Lower leg skin (tissue), 4 donors: Measurements from ENCODE around the gene OR4C11. TPM values are rescaled to one million over a fixed set of nuclear protein-coding genes. Genes with fewer than 3 reads are reported as not detected.

ENCODE experiments used
- DNase-seq, 2 donors: peaks; one replicate each; pipeline ENCODE4 v3.0.0-alpha.2; 2019; ENCODE audit warnings: low spot score in 2 of 2
- H3K4me3 ChIP-seq: fragments of 200-600 bp; sonication (generic); 2 replicates; pipeline ENCODE4 v1.5.1; 2017; ENCODE audit warnings: mild to moderate bottlenecking, low read depth; ENCODE audit not compliant: poor library complexity, severe bottlenecking
- POLR2A ChIP-seq, 2 donors: fragments of 450-650 bp; IDR thresholded peaks; one replicate each; pipeline ENCODE4 v1.6.1; 2016 to 2017; ENCODE audit warnings: antibody characterized with exemption in 2 of 2, mild to moderate bottlenecking in 1 of 2, moderate library complexity in 1 of 2
- WGBS, 2 donors: methylation state at CpG; one replicate each; pipeline ENCODE4 v1.1.5; 2018; 5-methylcytosine and 5-hydroxymethylcytosine counted together
- intact Hi-C: fragments of 100-400 bp; cut with DNase I; formaldehyde crosslinking; loops from one replicate; pipeline ENCODE4 v1.15.0; 2023; ENCODE audit warnings: low total_unique reads
- total RNA-seq, 4 donors: library from RNA; depleted of rRNA; stranded (reverse); fragments of >200 nt; gene quantifications; one replicate each; pipeline ENCODE4 v1.1.0, GENCODE V29; 2016
- TF ChIP-seq, protein P1 (sequence below), 3 donors: fragments of 450-650 bp; IDR thresholded peaks; one replicate each; pipeline ENCODE4 v1.5.1; 2016; ENCODE audit warnings: antibody characterized with exemption in 3 of 3, mild to moderate bottlenecking in 3 of 3, moderate library complexity in 2 of 3

Gene OR4C11, protein sequence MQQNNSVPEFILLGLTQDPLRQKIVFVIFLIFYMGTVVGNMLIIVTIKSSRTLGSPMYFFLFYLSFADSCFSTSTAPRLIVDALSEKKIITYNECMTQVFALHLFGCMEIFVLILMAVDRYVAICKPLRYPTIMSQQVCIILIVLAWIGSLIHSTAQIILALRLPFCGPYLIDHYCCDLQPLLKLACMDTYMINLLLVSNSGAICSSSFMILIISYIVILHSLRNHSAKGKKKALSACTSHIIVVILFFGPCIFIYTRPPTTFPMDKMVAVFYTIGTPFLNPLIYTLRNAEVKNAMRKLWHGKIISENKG
- total RNA-seq, result not detected

DNA sequence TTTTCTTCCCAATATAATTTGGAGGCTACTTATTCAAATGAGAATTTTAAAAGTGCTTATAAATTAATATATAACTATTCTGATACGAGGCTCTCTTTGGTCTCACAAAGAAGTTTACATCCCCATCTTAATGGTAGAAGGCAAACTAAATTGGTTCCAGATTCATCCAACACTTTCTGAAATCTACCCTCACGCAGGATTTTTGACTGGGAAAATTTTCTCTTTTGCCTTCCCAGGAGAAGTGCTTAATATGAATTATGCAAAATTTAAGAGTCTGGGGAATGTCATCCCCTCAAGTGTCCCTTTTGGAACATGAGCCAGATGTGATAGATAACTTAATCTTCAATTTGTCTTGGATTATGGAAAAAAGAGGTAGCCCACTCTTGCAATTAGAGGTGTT lies at the start of gene OR4C11:
TSS of gene OR4C11 (minus strand) at position 101 of the 400 bp plus-strand sequence. CDS start 3,272 bp downstream, outside the sequence.
- TF ChIP-seq, protein P1, sequence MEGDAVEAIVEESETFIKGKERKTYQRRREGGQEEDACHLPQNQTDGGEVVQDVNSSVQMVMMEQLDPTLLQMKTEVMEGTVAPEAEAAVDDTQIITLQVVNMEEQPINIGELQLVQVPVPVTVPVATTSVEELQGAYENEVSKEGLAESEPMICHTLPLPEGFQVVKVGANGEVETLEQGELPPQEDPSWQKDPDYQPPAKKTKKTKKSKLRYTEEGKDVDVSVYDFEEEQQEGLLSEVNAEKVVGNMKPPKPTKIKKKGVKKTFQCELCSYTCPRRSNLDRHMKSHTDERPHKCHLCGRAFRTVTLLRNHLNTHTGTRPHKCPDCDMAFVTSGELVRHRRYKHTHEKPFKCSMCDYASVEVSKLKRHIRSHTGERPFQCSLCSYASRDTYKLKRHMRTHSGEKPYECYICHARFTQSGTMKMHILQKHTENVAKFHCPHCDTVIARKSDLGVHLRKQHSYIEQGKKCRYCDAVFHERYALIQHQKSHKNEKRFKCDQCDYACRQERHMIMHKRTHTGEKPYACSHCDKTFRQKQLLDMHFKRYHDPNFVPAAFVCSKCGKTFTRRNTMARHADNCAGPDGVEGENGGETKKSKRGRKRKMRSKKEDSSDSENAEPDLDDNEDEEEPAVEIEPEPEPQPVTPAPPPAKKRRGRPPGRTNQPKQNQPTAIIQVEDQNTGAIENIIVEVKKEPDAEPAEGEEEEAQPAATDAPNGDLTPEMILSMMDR (IDR thresholded peaks at IDR 0.05), result no peak
- TF ChIP-seq POLR2A (IDR thresholded peaks at IDR 0.05), result no peak
- no peak within 1 kb of the TSS for H3K4me3 ChIP-seq
- no peak for DNase-seq
- 48 to 68% methylated on average over 2 of the region's 2 CpGs for WGBS, 2 donors
- intact Hi-C loops, result no loop called here

DNA sequence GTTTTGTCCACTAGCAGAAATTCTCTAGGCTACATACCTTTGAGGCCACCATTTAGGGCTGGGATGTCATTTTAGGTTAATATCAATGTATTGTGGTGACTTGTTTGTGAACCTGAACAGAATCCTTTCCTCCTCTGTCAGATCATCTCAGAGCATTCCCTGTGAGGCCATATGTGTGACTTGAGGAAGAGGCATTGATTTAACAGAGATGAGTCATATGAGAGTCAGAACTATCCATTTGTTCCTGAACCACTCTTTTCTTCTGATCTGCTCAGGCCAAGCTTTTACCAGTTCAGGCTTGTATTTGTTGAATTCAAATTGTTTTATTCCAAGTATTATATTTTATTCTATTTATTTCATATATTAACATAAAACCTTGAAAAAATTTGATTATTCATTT lies 47.7 kb upstream of the OR4C11 start:
- no peak for TF ChIP-seq POLR2A (IDR thresholded peaks at IDR 0.05)
- TF ChIP-seq, protein P1 (IDR thresholded peaks at IDR 0.05), result no peak
- no peak overlapping the region for H3K4me3 ChIP-seq
- DNase-seq, result no peak
- intact Hi-C loops, result no loop called here

DNA sequence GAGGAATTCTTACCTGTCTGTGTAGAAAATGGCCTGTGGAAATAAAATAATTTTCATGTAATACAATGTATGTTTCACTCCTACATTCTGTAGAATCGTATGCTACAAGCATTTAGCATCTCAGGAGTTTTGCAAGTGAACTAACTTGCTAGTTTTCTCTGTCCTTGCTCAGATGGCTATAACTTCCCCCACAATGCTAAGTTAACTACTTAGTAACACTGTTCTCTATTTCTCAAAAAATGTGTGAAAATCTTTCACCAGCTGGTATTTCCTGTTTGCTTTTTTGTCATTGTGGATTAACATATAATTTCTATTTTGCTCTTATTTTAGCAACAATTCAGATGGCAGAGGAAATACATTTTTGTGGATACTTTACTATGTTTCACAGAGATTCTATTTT lies 45.1 kb upstream of the OR4C11 start:
- intact Hi-C loops, result no loop called here
- TF ChIP-seq POLR2A (IDR thresholded peaks at IDR 0.05), result no peak
- TF ChIP-seq, protein P1 (IDR thresholded peaks at IDR 0.05), result no peak
- H3K4me3 ChIP-seq, result no peak overlapping the region
- WGBS, 2 donors, result 71 to 89% methylated on average over 1 of the region's 1 CpG
- DNase-seq, result no peak

DNA sequence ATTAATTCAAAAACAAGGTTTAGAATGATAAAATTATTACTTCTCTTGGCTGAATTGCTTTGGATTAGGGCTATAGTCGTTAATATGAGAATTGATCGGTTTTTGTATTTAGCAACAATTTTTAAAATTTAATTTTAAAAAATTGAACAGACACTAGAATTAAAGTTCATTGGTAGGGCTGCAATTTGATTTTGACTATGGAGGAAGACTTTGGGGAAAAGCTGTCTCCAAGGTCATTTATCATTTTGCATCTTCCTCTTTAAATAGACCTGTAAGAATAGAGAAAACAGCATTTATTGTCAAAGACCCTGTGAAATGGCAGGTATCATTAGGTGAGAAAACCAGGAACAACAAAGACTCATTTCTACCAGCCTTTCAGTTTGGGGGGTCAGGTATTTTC lies 40.6 kb upstream of the OR4C11 start, which contains the start of gene OR4S2:
TSS of gene OR4S2 (plus strand) at position 301 of the 400 bp plus-strand sequence. CDS start 2,577 bp downstream, outside the sequence.
- WGBS, 2 donors, result 81% methylated on average over 2 of the region's 2 CpGs
- intact Hi-C loops, result no loop called here

DNA sequence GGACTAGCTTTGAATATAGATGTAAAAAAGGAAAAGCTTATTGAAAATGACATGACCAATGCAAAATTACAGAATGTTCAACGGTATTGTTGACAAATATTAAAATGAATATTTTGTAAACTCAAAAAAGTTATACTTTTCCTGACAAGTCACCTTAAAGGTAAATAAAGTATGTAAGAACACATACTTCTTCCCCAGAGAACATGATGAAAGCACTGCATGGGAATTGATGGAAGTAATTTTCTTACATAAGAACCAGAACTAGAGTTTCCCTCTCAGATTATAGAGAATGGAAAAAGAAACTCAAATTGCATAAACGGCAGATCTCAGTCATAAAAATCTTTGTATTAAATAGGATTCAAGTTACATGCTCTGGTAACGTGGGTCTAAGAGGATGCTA lies 27.4 kb upstream of the OR4C11 start, which contains the start of gene OR4P4:
TSS of gene OR4P4 (plus strand) at position 301 of the 400 bp plus-strand sequence.
- TF ChIP-seq POLR2A (IDR thresholded peaks at IDR 0.05), result no peak
- TF ChIP-seq, protein P1 (IDR thresholded peaks at IDR 0.05), result no peak
- no peak for DNase-seq
- H3K4me3 ChIP-seq, result no peak within 1 kb of the TSS
- WGBS, 2 donors, result 51 to 57% methylated on average over 3 of the region's 3 CpGs
- intact Hi-C loops, result no loop called here

More for the DNA sequence above, 40.6 kb upstream of the OR4C11 start, which contains the start of gene OR4S2:
- no peak for TF ChIP-seq POLR2A (IDR thresholded peaks at IDR 0.05)
- TF ChIP-seq, protein P1 (IDR thresholded peaks at IDR 0.05), result no peak
- no peak within 1 kb of the TSS for H3K4me3 ChIP-seq
- no peak for DNase-seq
